Stimulated activated CD4-positive, alpha-beta T cell treated with anti-CD3 and anti-CD28 coated beads, Interleukin-1b, Interleukin-23, amount 100 ng/mL, for 1 hour (primary cell): ENCODE results near the gene NECAB3.
"Not testable (repeated sequence)": the region's sequence is repeated elsewhere in the genome, so short reads cannot be mapped to it uniquely, and the experiment has no call there.

Source experiments
- DNase-seq, 2 donors: peaks; one replicate each; pipeline ENCODE4 v3.0.0-alpha.2; 2020; ENCODE audit warnings: low read depth in 2 of 2

NECAB3 gene

DNA sequence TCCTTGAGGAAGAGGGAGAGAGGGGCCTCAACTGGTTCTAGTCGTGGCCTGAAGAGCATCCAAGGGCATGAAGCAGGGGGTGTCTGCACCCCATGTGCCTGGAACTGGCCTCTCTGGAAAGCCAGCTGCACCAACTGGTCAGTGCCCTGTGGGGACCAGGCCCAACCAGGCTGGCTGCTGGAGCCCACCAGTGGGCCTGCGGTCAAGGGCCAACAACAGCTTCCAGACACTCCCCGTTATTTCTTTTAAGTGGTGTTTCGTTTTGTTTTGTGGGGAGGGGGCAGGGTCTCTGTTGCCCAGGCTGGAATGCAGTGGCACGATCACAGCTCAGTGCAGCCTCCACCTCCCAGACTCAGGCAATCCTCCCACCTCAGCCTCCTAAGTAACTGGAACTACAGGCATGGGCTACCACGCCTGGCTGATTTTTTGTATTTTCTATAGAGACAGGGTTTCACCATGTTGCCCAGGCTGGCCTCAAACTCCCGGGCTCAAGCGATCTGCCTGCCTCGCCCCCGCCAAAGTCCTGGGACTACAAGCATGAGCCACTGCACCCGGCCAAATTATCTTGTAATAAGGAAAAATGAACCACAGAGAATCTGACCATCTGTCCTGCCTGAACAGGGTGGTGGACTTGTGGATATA lies 24.0 kb downstream of the NECAB3 start:
- DNase-seq: no peak

DNA sequence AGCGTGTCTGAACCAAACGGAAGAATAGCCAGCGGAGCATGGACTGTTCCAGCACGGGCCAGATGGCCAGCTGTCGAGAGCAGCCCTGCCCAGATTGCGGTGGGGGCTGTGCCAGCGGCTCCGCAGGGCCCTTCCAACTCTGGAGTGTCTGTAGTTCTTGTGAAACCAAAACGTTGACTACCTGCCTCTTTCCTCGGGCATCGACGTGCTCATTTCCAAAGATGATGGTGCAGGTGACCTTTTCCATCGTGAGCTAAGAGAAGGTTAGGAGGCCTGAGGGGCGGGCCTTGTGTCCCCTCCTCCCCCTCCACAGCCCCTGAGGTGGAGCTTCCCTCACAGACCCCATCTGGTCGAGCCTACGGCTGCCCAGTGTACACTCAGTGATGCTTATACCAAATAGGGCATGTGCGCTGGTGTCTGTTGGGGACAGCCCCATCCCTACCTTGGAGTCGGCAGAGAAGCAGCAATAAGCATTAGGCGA lies 25.0 kb downstream of the NECAB3 start:
- no peak for DNase-seq

DNA sequence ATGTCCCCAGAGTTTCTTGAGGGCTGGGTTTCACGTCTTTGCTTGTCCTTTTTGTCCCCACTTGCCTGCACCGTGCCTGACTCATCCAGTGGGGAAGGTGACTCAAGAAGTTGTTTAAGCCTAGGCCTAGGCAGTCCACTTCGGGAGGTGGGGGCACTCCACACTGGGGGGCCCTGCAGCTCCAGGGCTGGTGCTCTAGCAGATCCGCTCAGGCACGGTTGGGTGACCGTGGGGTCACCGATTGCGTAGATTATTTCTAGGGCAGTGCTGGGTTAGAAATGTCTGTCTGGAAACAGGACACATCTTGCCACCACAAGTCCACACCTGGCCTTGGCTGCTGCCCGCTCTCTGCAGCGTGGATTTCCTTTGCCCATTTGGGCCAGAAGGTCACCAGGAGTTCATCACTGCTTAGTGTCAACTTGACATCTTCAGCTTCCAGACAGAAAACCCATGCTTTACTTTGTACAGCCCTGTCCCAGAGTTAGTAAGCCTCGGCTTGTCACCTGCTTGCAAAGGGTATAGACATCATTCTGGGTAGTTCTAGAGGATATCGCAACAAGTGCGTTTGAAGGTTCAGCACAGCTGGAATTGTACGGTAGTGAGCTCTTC lies 25.7 kb downstream of the NECAB3 start:
- no peak for DNase-seq

DNA sequence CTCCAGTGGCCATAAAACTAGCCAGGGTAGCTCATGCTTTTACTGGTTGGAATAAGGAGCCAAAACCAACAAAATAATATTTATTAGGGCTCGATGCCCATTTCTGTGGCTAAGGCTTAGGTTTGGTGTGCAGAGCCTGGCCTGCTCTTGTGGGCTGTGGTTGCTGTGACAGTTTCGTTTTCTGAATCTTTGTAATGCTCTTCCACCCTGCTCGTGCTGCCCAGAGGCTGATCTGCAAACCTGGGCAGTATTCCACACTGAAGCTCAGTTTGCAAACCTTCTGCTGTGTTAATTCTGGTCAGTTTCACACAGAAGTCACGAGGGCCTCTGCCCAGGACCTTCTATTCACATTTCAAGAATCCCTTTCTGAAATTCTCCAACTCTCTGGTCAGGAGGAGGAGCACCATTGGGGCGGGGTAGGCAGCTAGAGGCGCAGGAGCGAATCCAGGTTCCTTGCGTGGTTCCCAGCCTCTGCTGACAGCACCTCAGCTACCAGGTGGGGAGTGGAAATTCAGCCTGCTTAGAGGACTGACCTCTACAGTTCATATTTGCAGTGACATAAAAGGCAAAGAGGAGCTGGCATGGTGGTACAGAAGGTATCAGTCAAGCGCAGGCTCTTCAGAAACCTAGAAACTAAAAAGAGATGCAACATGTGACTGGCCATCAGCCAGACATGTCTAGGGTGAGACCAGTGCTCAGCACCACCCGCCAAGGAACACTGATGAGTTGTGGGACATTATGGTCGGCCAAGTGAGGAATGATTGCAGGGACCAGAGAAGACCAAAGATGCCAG lies 26.4 kb downstream of the NECAB3 start:
- no peak for DNase-seq

DNA sequence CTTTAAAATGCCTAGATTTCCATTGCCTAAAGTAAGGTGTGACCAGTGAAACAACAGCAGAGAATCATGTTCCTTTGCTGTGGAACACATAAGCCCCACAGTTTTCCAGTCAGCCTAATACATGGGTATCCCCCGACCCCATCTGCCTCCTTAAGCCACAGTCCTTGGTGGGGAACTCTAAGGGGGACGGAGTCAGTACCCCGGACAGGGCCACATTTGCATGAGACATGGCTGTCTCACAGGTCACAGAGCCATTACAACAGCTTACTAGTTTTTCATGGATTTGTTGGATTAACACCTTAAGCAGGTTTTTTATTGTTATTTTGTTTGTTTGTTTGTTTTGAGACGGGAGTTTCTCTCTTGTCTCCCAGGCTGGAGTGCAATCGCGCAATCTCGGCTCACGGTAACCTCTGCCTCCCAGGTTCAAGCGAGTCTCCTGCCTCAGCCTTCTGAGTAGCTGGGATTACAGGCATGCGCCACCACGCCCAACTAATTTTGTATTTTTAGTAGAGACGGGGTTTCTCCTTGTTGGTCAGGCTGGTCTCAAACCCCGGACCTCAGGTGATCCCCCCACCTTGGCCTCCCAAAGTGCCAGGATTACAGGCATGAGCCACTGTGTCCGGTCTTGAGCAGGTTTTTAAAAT lies 27.1 kb downstream of the NECAB3 start:
- DNase-seq: not testable (repeated sequence)

DNA sequence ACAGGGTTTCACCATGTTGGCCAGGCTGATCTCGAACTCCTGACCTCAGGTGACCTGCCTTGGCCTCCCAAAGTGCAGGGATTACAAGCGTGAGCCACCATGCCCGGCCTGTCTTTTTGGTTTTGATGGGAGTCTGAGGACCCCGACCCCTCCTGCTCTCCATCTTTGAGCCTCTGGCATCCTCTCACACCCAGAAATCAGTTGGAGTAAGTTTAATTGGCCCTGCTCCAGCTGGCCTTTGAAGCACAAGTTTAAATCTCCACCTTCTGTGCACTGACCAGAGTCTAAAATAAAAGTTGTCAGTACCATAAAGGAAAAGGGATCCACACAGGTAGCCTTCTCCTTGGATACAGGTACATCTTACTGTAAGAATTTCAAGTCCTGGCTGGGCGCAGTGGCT lies 28.0 kb downstream of the NECAB3 start:
- no peak for DNase-seq

DNA sequence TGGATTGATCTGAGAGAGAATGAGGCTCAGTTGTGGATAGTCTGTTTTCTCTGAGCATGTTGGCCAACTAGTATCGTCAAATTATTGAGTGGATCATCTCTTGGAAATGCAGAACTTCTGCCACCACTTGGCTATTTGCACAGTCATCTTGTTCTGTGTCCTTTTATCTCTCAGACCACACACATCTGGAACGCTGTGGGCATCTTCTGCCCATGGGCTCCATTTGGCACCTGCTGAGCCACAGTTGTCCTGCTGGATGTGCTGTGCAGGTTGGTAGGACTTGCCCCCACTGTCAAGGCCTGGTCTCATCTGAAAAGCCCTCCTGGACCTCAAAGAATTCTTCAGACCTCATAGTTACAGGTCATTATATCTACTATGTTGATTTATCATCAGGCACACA lies 28.8 kb downstream of the NECAB3 start:
- DNase-seq: no peak

DNA sequence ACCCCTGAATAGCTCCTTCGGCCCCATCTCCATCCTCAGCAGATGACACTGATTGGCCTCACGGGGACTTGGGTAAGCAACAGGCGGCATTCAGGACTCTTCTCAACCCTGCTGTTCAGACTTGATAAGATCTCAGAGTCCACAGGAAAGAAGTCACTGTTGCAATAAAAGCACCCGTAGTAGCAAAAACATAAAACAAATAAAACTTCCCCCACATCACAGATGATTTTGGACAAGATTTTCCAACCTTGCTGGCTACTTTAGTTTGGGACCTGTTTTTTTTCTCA lies 29.2 kb downstream of the NECAB3 start:
- DNase-seq: no peak

DNA sequence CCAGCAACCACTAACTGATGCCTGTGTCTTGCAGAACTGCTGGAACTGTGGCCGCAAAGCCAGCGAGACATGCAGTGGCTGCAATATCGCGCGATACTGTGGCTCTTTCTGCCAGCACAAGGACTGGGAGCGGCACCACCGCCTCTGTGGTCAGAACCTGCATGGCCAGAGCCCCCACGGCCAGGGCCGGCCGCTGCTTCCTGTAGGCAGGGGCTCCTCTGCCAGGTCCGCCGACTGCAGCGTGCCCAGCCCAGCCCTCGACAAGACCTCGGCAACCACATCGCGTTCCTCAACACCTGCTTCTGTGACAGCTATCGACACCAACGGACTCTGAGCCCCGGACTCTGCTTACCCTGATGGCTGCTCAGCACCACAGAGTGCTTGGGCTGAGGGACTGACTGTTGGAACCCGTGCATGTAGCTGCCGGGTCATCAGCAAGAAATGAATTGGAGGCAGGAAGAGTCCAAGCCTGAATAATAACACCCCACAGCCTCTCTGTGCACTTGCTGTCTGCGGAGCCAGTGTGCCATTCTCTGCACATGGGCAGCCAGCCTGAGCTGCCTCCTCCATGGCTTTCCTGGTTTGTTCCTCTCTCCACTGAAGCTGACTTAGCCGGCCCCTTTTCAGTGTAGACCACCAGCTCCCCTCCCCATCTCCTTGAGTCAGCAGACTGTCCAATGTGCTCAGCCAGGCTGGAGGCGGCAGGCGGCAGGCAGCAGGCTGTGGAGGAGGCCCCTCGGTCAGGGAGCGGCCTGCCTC lies 29.7 kb downstream of the NECAB3 start:
- no peak for DNase-seq

DNA sequence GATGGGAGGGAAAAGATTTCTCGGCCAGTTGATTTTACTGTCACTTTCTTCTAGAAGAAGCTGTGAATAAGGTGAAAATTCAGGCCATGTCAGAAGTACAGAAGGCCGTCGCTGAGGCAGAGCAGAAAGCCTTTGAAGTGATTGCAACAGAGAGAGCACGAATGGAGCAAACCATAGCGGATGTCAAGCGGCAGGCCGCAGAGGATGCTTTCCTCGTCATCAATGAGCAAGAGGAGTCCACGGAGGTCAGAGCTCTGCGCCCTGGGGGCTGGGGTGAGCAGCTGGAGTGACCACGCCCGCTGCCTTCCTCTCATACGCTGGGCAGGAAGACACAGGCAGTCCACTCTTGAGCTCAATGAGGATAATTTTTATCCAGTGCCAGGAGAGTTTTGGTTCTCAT lies 33.9 kb downstream of the NECAB3 start:
- no peak for DNase-seq

DNA sequence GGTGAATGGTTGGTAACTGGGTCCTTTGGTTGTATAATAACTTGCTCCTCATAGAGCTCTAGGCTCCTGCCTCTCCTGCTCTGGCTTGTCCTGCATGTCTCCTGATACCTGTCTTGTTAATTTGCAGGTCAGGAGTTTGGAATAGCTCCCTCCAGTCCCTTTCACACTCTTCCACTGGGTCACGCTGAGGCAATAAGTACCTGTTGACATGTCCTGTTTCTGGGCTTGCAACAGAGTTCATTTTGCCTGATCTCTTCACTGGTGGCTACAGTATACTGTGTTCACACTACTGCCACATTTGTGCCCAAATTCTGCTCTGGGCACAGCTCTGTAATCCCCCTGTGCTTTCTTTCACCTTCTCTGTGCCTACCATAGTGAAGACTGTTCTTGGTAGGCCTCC lies 37.5 kb downstream of the NECAB3 start:
- no peak for DNase-seq

DNA sequence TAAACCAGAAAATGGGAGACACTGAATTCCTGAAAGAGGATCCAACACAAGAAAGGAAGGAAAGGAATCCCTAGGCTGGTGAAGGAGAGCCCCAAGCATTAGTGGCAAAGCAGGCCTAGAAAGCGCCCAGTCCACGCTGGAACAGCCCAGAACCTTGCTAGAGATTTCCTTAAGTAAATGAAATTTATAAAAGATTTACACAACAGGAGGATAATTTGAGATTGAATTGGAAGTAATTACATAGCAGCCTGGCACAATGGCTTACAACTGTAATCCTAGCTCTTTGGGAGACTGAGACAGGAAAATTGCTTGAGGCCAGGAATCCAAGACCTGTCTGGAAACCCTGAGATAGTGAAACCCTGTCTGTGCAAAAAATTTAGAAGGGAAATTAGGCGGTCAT lies 38.9 kb downstream of the NECAB3 start:
- DNase-seq: no peak

DNA sequence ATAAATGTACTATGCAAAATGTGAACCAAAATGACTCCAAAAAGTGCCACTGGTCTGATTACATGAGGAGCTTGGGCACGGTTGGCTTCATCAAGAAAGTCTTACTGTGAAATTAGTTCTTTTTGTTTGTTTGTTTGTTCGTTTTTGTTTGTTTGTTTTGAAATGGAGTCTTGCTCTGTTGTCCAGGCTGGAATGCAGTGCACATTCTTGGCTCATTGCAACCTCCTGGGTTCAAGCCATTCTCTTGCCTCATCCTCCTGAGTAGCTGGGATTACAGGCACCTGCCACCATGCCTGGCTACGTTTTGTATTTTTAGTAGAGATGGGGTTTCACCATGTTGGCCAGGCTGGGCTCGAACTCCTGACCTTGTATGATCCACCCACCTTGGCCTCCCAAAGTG lies 42.3 kb downstream of the NECAB3 start:
- DNase-seq: not testable (repeated sequence)

DNA sequence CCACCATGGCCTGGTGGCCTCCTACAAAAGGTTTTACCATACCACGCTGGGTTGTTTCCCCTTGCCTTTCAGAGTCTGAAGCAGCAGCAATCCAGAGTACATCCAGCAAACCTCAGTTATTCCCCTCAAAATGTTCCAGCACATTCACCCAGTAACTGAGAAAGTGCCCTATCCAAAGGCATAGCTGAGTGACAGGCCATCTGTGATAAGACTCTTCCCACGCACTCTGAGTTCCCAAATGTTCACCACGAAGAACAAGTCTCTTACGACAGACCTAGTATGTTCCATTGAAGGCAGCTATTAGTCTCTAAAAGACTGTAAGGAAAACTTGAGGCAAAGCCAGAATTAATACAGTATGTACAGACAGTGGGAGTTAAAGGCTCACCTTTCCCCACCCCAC lies 43.7 kb downstream of the NECAB3 start:
- no peak for DNase-seq

DNA sequence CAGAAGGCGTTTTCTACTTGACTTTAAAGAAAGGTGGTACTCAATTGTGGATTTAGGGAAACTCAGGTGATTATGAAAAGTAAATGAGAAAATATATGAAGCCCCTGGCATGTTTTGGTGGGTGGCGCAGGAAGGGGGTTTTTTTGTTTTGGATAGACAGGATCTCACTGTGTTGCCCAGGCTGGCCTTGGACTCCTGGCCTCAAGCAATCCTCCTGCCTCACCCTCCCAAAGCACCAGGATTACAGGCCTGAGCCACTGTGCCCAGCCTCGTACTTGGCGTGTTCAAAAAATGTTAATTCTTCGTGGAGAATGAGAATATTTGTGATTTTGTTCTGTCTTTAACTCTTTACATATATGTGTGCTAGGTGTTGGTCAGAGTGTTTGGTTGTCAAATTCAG lies 44.2 kb downstream of the NECAB3 start:
- no peak for DNase-seq

DNA sequence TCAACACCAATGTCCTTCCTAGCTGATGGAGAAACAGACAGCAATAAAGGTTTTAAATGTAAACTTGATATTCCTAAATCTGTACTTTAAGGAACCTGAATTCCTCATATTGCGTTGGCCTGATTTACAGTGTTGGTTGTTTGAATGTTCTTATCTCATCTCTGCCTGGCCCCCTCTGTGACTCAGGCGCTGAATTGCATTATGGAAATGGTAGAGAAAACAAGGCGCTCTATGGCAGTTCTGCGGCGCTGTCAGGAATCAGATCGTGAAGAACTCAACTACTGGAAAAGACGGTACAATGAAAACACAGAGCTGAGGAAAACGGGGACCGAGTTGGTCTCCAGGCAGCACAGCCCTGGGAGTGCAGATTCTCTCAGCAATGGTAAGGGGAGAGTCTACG lies 44.7 kb downstream of the NECAB3 start:
- no peak for DNase-seq

DNA sequence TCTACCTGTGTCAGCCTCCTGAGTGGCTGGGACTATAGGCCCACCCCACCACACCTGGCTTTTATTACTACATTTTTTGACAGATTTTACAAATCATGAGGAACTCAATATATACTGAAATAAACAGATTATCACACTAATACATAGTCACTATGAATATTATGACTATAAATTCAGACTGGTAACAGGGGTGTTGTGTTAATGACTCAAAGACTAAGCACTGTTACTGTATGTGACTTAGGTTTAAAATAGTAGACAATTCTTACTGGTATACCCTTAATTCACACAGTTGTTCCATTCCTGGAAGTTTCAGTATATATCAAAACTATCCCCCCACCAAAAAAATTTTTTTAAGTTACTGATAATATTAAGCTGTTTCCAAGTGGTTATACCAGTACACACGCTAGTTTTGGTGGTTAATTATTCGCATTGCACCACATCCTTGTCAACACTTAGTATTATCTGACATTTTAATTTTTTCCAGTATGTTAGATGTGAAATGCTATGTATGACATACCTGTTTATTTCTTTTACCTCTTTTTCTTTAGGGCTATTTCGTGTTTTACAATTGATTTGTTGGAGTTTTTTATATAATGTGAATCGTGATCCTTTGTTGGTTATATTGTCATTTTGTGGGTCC lies 46.5 kb downstream of the NECAB3 start:
- DNase-seq: no peak

DNA sequence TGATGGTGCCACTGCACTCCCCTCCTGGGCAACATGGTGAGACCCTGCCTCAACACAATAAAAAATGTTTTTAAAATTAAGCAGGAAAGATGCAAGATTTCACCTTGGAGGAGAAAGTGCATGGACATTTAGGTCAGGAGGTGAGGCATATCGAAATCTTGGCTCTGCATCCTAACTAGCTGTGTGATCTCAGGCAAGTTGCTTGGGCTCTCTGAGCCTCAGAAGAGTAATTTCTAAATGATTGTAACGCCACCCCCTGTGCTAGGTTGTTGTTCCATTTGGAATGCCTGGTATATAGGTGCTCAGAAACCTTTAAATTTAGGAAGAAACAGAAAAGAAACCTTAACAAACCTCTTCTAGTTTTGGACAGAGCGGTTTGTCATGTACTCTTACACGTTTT lies 48.0 kb downstream of the NECAB3 start:
- no peak for DNase-seq

DNA sequence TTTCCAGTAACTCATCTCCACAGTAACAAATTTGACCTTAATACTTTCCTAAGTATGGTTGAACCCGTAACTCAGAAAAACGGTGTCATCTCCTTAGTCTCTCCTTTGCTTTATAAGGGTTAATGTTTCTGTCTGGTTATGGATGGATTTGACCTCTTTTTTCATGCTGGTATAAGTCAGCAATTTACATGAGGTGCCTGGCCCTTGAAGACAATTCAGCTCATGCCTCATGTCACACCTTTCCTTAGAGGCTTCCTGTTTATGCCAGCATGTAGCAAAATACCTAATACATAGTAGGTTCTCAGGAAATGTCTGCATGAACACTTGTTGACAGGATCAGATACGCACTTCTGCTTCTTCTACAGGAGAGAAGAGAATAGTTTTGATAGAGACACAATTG lies 49.8 kb downstream of the NECAB3 start:
- no peak for DNase-seq

DNA sequence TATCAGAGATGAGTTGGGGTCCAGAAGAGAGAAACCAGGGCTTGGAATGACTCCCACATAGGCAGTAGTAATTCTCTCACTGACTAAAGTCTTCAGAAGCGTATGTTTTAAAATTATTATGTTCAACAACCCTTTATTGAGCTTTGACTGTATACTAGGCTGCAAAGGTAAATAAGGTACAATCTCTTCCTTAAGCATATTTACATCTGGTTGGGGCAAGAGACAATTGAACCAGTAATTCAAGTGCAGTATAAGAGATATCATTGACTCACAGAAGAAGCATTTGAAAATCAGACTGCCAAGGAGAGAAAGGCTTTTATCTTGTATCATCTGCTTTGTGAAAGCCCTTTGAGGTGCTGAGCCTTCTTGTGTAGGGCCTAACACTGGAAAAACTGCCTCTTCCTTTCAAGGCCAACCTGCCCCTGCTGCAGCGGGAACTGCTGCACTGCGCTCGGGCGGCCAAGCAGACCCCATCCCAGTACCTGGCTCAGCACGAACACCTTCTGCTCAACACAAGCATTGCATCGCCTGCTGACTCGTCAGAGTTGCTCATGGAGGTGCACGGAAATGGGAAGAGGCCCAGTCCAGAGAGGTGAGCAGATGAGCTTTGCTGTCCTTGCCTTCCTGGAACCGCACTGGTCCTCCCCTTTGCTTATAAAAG lies 51.4 kb downstream of the NECAB3 start:
- DNase-seq: no peak
